ENCODE measurements around the gene TMEM178B.

The TMEM178B gene

GRCh38 chr7:141291541-141291940 lies 217.7 kb downstream of the TMEM178B start:
- DNase-seq (ENCODE audit: low read depth) = no peak
- no peak for TF ChIP-seq CTCF (conservative IDR thresholded peaks at IDR 0.05; ENCODE audit: control insufficient read depth, insufficient read depth, low read depth, low read length)

GRCh38 chr7:141294143-141294829 lies 220.4 kb downstream of the TMEM178B start:
- H3K4me3 ChIP-seq (ENCODE audit: control insufficient read depth, low read depth, low read length) = no peak overlapping the region
- DNase-seq (ENCODE audit: low read depth) = no peak
- no peak for TF ChIP-seq CTCF (conservative IDR thresholded peaks at IDR 0.05; ENCODE audit: control insufficient read depth, insufficient read depth, low read depth, low read length)

More at GRCh38 chr7:141291541-141291940, 217.7 kb downstream of the TMEM178B start:
- H3K4me3 ChIP-seq (ENCODE audit: control insufficient read depth, low read depth, low read length) = no peak overlapping the region

DNA sequence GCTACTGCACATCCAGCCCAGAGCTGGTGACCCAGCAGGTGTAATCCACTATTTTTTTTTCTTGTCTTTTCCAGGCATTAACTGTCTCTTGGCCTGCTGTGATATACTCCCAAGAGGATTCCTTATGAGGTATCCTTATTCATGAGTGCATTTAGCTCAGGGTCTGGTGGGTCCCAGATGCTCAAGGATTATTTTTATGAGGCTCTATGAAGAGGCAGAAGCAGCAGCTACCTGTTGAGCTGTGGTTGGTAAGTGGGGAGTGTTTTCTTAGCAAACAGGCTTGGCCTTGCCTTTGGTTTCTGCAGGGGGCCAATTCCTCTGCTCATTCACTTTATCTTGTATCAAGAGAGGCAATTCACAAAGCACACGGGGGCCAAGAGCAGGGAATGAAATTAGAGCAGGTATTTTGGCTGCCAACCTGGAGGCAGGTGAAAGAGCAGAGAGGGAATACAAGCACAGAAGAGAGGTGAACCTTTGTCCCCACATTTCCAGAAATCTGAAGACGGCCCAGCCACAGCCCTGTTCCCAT lies 221.6 kb downstream of the TMEM178B start:
- no peak for DNase-seq (ENCODE audit: low read depth)
- TF ChIP-seq CTCF (conservative IDR thresholded peaks at IDR 0.05; ENCODE audit: control insufficient read depth, insufficient read depth, low read depth, low read length) = no peak
- H3K4me3 ChIP-seq (ENCODE audit: control insufficient read depth, low read depth, low read length) = no peak overlapping the region

DNA sequence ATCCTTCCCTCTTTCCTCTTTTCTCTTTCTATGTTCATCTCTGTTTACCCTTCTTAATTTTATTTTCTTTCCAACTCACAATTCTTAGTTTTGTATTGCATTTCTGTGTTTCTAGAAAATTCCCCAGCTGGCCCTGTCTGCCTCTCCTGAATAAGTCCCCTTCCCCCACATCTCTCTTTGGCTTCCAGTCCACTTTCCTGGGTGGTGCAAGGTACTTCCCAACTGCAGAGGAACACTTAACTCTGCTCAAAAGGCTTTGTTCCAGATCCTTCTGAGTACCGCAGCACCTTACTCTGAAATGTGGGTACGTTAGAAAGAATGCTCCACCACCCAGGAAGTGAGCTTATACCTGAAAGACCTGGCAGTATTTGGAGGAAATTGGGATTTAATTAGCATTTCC lies 227.0 kb downstream of the TMEM178B start:
- no peak for TF ChIP-seq CTCF (conservative IDR thresholded peaks at IDR 0.05; ENCODE audit: control insufficient read depth, insufficient read depth, low read depth, low read length)
- no peak overlapping the region for H3K4me3 ChIP-seq (ENCODE audit: control insufficient read depth, low read depth, low read length)
- DNase-seq (ENCODE audit: low read depth) = no peak

GRCh38 chr7:141301544-141301943 lies 227.7 kb downstream of the TMEM178B start:
- no peak for TF ChIP-seq CTCF (conservative IDR thresholded peaks at IDR 0.05; ENCODE audit: control insufficient read depth, insufficient read depth, low read depth, low read length)
- H3K4me3 ChIP-seq (ENCODE audit: control insufficient read depth, low read depth, low read length) = no peak overlapping the region
- no peak for DNase-seq (ENCODE audit: low read depth)

DNA sequence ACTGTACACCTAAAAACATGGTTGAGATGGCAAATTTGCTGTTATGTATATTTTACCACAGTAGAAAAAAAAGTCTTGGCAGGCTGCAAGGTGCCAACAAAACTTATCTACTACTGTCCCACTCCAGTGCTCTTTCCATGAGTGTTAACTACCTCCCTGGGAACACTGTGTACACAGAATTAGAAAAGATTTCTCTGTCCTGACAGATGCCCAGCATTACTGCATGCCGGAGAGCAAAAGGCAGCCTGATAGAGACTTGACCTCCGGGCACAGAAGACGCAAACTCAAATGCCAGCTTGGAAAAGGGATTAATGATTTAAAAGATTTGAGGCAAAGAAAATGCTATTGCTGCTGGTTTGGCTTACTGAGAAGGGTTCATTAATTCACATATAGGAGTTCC lies 228.8 kb downstream of the TMEM178B start:
- no peak for TF ChIP-seq CTCF (conservative IDR thresholded peaks at IDR 0.05; ENCODE audit: control insufficient read depth, insufficient read depth, low read depth, low read length)
- no peak for DNase-seq (ENCODE audit: low read depth)
- H3K4me3 ChIP-seq (ENCODE audit: control insufficient read depth, low read depth, low read length) = no peak overlapping the region
